GM23338 (cell line): ENCODE results near the gene PARP3. TPM values are rescaled to one million over a fixed set of nuclear protein-coding genes. Genes with fewer than 3 reads are reported as not detected.

Experiments used
- ATAC-seq: fragments of 200-7000 bp; cut with Tn5 transposase; 3 replicates; pipeline ENCODE4 v1.9.1; 2020
- DNase-seq: peaks from one replicate; pipeline ENCODE4 v3.0.0-alpha.2; 2015; ENCODE audit warnings: low spot score
- H2AFZ ChIP-seq: fragments of 200-600 bp; sonication (generic); 2 replicates; pipeline ENCODE4 v1.8.0; 2016; ENCODE audit warnings: antibody characterized with exemption, mild to moderate bottlenecking, moderate library complexity
- H3F3A ChIP-seq: fragments of 200-600 bp; sonication (generic); replicated peaks from 2 replicates; pipeline ENCODE4 v1.8.0; 2017; ENCODE audit warnings: antibody characterized with exemption, mixed run types, low read depth
- H3K27ac ChIP-seq: fragments of 200-600 bp; sonication (generic); 2 replicates; pipeline ENCODE4 v1.6.1; 2016; ENCODE audit warnings: low read depth
- H3K27me3 ChIP-seq: fragments of 200-600 bp; sonication (generic); 2 replicates; pipeline ENCODE4 v1.8.0; 2016; ENCODE audit warnings: mild to moderate bottlenecking, mixed run types, moderate library complexity; ENCODE audit not compliant: insufficient read depth
- H3K36me3 ChIP-seq: fragments of 200-600 bp; sonication (generic); 2 replicates; pipeline ENCODE4 v1.8.0; 2016; ENCODE audit warnings: mild to moderate bottlenecking; ENCODE audit not compliant: insufficient read depth
- H3K4me1 ChIP-seq: fragments of 200-600 bp; sonication (generic); 2 replicates; pipeline ENCODE4 v1.8.0; 2016; ENCODE audit warnings: mild to moderate bottlenecking, moderate library complexity; ENCODE audit not compliant: insufficient read depth
- H3K4me2 ChIP-seq: fragments of 200-600 bp; sonication (generic); 2 replicates; pipeline ENCODE4 v1.7.1; 2017; ENCODE audit warnings: mixed run types
- H3K4me3 ChIP-seq: fragments of 200-600 bp; sonication (generic); 2 replicates; pipeline ENCODE4 v1.6.1; 2016; ENCODE audit warnings: mixed run types
- H3K79me2 ChIP-seq: fragments of 200-600 bp; sonication (generic); replicated peaks from 2 replicates; pipeline ENCODE4 v1.8.0; 2017; ENCODE audit warnings: mild to moderate bottlenecking; ENCODE audit not compliant: insufficient read depth
- H3K9me2 ChIP-seq: fragments of 200-600 bp; sonication (generic); 2 replicates; pipeline ENCODE4 v1.8.0; 2017; ENCODE audit not compliant: insufficient read depth
- H4K20me1 ChIP-seq: fragments of 200-600 bp; sonication (generic); replicated peaks from 2 replicates; pipeline ENCODE4 v1.8.0; 2017; ENCODE audit warnings: mild to moderate bottlenecking; ENCODE audit not compliant: insufficient read depth
- H3K27ac Mint-ChIP-seq: 2 replicates; pipeline ENCODE4 v1.8.0; 2020; ENCODE audit warnings: inconsistent platforms, mild to moderate bottlenecking, moderate library complexity, mixed read lengths
- H3K27me3 Mint-ChIP-seq: 3 replicates; pipeline ENCODE4 v1.8.0; 2022; ENCODE audit warnings: low read depth, mild to moderate bottlenecking, moderate library complexity, mixed read lengths, inconsistent platforms; ENCODE audit not compliant: insufficient read depth, poor library complexity
- H3K36me3 Mint-ChIP-seq: 3 replicates; pipeline ENCODE4 v1.8.0; 2021; ENCODE audit warnings: low read depth, mild to moderate bottlenecking, inconsistent platforms, moderate library complexity, mixed read lengths
- H3K4me1 Mint-ChIP-seq: 3 replicates; pipeline ENCODE4 v1.8.0; 2020; ENCODE audit warnings: mild to moderate bottlenecking, inconsistent platforms, mixed read lengths
- H3K4me3 Mint-ChIP-seq: 3 replicates; pipeline ENCODE4 v1.8.0; 2021; ENCODE audit warnings: moderate library complexity, mild to moderate bottlenecking, inconsistent platforms, mixed read lengths
- H3K9me3 Mint-ChIP-seq: 3 replicates; pipeline ENCODE4 v1.8.0; 2020; ENCODE audit warnings: moderate library complexity, mild to moderate bottlenecking, inconsistent platforms, mixed read lengths
- JUNB ChIP-seq: IDR thresholded peaks from one replicate; pipeline ENCODE4 v1.6.1; 2016; ENCODE audit warnings: antibody characterized with exemption; ENCODE audit not compliant: unreplicated experiment
- POLR2AphosphoS5 ChIP-seq: IDR thresholded peaks from 2 replicates; pipeline ENCODE4 v1.6.1; 2016; ENCODE audit warnings: antibody characterized with exemption, low read depth
- ZNF331 ChIP-seq: fragments of 250-450 bp; sonication (Bioruptor Pico); IDR thresholded peaks from 2 replicates; pipeline ENCODE4 v1.5.0; 2020; ENCODE audit warnings: low read depth, mild to moderate bottlenecking, moderate library complexity
- polyA plus RNA-seq: library from polyadenylated mRNA; unstranded; fragments of >200 nt; fragmentation: Nextera tagmentation; extraction: Ambion mirVana; gene quantifications from 2 replicates; pipeline ENCODE4 v1.2.1, GENCODE V29; 2016
- total RNA-seq: library from RNA; depleted of rRNA; stranded (reverse); fragments of >200 nt; shearing (Covaris generic); gene quantifications from 2 replicates; pipeline ENCODE4 v1.2.3, GENCODE V29; 2014
- TF ChIP-seq, protein P1 (sequence below), 2 experiments: fragments of 200-600 bp in 1 of 2; sonication (generic) in 1 of 2; conservative IDR thresholded peaks; 2 replicates each; pipeline versions ENCODE4 v1.5.1 to v1.6.1; 2016 to 2017; ENCODE audit warnings: antibody characterized with exemption in 2 of 2, low read depth in 2 of 2, mild to moderate bottlenecking in 2 of 2, moderate library complexity in 1 of 2
- TF ChIP-seq, protein P2 (sequence below): fragments of 250-450 bp; sonication (Bioruptor Pico); IDR thresholded peaks from 2 replicates; pipeline ENCODE4 v1.5.0; 2020; ENCODE audit warnings: mild to moderate bottlenecking, moderate library complexity
- TF ChIP-seq, protein P3 (sequence below): IDR thresholded peaks from one replicate; pipeline ENCODE4 v1.6.1; 2018; ENCODE audit warnings: antibody characterized with exemption; ENCODE audit not compliant: unreplicated experiment

The PARP3 gene
- total and polyA plus RNA-seq, 2 experiments from 2014 or later = 0.76 to 1.1 TPM

DNA sequence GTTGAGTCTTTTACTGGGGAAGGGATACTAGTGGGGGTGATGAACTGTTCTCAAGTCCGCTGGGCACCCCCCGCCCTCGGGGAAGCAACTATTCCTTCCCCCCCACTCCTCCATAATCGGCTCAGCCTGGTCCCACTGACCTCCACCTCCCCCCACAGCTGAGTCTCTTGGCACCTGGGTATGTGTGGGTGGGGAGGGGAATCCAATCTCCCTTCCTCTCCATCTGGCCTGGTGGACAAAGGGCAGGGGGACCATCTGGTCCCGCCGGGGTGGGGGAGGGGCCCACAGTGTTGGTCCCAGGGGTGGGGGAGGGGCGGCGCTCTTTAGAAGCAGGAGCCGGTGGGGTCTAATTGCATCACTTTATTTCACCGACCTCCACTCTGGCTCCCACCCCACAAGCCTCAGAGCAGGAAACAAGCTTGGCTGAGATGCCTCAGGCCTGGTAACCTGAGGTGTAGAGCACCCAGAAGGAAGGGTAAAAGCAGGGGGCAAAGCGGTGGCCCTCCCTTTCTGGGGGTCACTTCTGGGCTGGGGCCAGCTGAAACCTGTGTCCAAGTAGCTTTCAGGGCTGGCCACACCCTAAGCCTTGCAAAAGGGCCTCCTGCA lies 26.1 kb downstream of the PARP3 start:
- H3K9me3 Mint-ChIP-seq = no peaks in the 10 kb centered on the region; the same call in 2 of the 3 replicates
- H3K4me3 Mint-ChIP-seq = peak overlapping the region; percentile 85
- DNase-seq = peak; percentile 94
- Histone ChIP-seq H3K36me3 (no peaks in the 10 kb centered on the region), H3K27ac (peak overlapping the region; percentile 97), H3K4me3 (peak overlapping the region; percentile 95), H3K4me2 (peak overlapping the region; percentile 100), H3K9me2 (no peaks in the 10 kb centered on the region), H2AFZ (peak overlapping the region; percentile 38; the same call in 1 of the 2 replicates), H3K27me3 (peaks cover 9% of the 10 kb centered on the region; the same call in 1 of the 2 replicates), H3F3A (peaks cover 13% of the 10 kb centered on the region; the same call in 1 of the 2 replicates), H4K20me1 (no peaks in the 10 kb centered on the region), H3K4me1 (peaks cover 37% of the 10 kb centered on the region), H3K79me2 (no peaks in the 10 kb centered on the region)
- peak overlapping the region; percentile 97 for H3K27ac Mint-ChIP-seq
- peaks cover 7% of the 10 kb centered on the region; the same call in 2 of the 3 replicates for H3K36me3 Mint-ChIP-seq
- peaks cover 57% of the 10 kb centered on the region for H3K4me1 Mint-ChIP-seq
- TF ChIP-seq, protein P1, sequence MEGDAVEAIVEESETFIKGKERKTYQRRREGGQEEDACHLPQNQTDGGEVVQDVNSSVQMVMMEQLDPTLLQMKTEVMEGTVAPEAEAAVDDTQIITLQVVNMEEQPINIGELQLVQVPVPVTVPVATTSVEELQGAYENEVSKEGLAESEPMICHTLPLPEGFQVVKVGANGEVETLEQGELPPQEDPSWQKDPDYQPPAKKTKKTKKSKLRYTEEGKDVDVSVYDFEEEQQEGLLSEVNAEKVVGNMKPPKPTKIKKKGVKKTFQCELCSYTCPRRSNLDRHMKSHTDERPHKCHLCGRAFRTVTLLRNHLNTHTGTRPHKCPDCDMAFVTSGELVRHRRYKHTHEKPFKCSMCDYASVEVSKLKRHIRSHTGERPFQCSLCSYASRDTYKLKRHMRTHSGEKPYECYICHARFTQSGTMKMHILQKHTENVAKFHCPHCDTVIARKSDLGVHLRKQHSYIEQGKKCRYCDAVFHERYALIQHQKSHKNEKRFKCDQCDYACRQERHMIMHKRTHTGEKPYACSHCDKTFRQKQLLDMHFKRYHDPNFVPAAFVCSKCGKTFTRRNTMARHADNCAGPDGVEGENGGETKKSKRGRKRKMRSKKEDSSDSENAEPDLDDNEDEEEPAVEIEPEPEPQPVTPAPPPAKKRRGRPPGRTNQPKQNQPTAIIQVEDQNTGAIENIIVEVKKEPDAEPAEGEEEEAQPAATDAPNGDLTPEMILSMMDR (conservative IDR thresholded peaks at IDR 0.05; ENCODE audit: low read depth in 2 of 2) = no peak
- TF ChIP-seq ZNF331 (CRISPR knock-in tag) (no peak), POLR2AphosphoS5 (peak; percentile 76), JUNB (no peak)
- TF ChIP-seq, protein P2, sequence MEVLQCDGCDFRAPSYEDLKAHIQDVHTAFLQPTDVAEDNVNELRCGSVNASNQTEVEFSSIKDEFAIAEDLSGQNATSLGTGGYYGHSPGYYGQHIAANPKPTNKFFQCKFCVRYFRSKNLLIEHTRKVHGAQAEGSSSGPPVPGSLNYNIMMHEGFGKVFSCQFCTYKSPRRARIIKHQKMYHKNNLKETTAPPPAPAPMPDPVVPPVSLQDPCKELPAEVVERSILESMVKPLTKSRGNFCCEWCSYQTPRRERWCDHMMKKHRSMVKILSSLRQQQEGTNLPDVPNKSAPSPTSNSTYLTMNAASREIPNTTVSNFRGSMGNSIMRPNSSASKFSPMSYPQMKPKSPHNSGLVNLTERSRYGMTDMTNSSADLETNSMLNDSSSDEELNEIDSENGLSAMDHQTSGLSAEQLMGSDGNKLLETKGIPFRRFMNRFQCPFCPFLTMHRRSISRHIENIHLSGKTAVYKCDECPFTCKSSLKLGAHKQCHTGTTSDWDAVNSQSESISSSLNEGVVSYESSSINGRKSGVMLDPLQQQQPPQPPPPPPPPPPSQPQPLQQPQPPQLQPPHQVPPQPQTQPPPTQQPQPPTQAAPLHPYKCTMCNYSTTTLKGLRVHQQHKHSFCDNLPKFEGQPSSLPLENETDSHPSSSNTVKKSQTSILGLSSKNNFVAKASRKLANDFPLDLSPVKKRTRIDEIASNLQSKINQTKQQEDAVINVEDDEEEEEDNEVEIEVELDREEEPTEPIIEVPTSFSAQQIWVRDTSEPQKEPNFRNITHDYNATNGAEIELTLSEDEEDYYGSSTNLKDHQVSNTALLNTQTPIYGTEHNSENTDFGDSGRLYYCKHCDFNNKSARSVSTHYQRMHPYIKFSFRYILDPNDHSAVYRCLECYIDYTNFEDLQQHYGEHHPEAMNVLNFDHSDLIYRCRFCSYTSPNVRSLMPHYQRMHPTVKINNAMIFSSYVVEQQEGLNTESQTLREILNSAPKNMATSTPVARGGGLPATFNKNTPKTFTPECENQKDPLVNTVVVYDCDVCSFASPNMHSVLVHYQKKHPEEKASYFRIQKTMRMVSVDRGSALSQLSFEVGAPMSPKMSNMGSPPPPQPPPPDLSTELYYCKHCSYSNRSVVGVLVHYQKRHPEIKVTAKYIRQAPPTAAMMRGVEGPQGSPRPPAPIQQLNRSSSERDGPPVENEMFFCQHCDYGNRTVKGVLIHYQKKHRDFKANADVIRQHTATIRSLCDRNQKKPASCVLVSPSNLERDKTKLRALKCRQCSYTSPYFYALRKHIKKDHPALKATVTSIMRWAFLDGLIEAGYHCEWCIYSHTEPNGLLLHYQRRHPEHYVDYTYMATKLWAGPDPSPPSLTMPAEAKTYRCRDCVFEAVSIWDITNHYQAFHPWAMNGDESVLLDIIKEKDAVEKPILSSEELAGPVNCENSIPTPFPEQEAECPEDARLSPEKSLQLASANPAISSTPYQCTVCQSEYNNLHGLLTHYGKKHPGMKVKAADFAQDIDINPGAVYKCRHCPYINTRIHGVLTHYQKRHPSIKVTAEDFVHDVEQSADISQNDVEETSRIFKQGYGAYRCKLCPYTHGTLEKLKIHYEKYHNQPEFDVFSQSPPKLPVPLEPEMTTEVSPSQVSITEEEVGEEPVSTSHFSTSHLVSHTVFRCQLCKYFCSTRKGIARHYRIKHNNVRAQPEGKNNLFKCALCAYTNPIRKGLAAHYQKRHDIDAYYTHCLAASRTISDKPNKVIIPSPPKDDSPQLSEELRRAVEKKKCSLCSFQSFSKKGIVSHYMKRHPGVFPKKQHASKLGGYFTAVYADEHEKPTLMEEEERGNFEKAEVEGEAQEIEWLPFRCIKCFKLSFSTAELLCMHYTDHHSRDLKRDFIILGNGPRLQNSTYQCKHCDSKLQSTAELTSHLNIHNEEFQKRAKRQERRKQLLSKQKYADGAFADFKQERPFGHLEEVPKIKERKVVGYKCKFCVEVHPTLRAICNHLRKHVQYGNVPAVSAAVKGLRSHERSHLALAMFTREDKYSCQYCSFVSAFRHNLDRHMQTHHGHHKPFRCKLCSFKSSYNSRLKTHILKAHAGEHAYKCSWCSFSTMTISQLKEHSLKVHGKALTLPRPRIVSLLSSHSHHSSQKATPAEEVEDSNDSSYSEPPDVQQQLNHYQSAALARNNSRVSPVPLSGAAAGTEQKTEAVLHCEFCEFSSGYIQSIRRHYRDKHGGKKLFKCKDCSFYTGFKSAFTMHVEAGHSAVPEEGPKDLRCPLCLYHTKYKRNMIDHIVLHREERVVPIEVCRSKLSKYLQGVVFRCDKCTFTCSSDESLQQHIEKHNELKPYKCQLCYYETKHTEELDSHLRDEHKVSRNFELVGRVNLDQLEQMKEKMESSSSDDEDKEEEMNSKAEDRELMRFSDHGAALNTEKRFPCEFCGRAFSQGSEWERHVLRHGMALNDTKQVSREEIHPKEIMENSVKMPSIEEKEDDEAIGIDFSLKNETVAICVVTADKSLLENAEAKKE (CRISPR knock-in tag) = no peak
- TF ChIP-seq, protein P3, sequence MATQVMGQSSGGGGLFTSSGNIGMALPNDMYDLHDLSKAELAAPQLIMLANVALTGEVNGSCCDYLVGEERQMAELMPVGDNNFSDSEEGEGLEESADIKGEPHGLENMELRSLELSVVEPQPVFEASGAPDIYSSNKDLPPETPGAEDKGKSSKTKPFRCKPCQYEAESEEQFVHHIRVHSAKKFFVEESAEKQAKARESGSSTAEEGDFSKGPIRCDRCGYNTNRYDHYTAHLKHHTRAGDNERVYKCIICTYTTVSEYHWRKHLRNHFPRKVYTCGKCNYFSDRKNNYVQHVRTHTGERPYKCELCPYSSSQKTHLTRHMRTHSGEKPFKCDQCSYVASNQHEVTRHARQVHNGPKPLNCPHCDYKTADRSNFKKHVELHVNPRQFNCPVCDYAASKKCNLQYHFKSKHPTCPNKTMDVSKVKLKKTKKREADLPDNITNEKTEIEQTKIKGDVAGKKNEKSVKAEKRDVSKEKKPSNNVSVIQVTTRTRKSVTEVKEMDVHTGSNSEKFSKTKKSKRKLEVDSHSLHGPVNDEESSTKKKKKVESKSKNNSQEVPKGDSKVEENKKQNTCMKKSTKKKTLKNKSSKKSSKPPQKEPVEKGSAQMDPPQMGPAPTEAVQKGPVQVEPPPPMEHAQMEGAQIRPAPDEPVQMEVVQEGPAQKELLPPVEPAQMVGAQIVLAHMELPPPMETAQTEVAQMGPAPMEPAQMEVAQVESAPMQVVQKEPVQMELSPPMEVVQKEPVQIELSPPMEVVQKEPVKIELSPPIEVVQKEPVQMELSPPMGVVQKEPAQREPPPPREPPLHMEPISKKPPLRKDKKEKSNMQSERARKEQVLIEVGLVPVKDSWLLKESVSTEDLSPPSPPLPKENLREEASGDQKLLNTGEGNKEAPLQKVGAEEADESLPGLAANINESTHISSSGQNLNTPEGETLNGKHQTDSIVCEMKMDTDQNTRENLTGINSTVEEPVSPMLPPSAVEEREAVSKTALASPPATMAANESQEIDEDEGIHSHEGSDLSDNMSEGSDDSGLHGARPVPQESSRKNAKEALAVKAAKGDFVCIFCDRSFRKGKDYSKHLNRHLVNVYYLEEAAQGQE = no peak
- ATAC-seq = peak; percentile 17
- H3K27me3 Mint-ChIP-seq = peaks cover 28% of the 10 kb centered on the region
